Measurements from ENCODE around the gene CHRNE. TPM values are rescaled to one million over a fixed set of nuclear protein-coding genes. Genes with fewer than 3 reads are reported as not detected.
A peak's percentile ranks its signal among the peaks of the same experiment; 100 is the strongest.

The CHRNE gene
- total and polyA plus RNA-seq, 2 of the 13 experiments (the other 11 are each of a cell fraction or from before 2014, with no cell fraction given) = 0.53 to 0.59 TPM

DNA sequence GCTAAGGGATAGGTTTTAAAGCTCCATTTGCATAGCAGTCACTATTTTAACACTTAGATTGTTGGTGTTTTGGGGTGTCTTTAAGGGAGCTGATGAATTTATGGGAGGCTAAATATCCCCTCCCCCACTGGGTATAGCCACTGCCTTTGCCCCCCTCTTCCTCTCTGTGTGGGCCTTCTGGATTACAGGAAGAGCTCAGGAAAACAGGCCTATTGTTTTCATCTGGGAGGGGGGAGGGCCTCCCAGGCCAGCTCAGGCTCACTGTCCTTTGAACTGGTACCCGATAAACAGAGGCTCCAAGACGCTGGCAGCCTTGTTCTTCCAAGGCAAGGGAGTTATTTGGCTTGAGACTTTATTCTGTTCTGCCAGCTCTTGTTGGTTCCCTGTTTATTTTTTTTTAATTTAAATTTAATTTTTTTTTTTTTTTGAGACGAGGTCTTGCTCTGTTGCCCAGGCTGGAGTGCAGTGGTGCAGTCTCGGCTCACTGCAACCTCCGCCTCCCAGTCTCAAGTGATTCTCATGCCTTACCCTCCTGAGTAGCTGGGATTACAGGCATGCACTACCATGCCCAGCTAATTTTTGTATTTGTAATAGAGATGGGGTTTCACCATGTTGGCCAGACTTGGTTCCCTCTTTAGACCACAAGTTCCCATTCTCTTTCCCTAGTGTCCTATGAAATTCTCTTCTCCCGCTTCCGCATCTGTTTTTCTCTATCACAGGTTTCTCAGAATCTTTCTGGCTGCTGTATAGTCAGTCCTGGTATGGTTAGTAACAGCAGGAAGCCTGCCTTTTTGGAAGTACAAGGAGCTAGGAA lies 44.6 kb downstream of the CHRNE start (continued):
- TF ChIP-seq AFF4 (CRISPR knock-in tag; IDR thresholded peaks at IDR 0.05) (no peak), ZNF318 (CRISPR knock-in tag; IDR thresholded peaks at IDR 0.05) (no peak), ZFP62 (CRISPR knock-in tag; IDR thresholded peaks at IDR 0.05) (no peak), HNF1B (CRISPR knock-in tag; IDR thresholded peaks at IDR 0.05) (peak; percentile 73), GATAD2A (CRISPR knock-in tag; IDR thresholded peaks at IDR 0.05) (peak; percentile 81), ZSCAN12 (CRISPR knock-in tag; IDR thresholded peaks at IDR 0.05) (no peak), LCORL (IDR thresholded peaks at IDR 0.05) (no peak), LCORL (CRISPR knock-in tag; IDR thresholded peaks at IDR 0.05) (peak; percentile 61; the same call in 1 of the 2 replicates), NFKBIZ (CRISPR knock-in tag; IDR thresholded peaks at IDR 0.05) (no peak), ARNTL (CRISPR knock-in tag; IDR thresholded peaks at IDR 0.05) (no peak)
- TF ChIP-seq, protein P1, sequence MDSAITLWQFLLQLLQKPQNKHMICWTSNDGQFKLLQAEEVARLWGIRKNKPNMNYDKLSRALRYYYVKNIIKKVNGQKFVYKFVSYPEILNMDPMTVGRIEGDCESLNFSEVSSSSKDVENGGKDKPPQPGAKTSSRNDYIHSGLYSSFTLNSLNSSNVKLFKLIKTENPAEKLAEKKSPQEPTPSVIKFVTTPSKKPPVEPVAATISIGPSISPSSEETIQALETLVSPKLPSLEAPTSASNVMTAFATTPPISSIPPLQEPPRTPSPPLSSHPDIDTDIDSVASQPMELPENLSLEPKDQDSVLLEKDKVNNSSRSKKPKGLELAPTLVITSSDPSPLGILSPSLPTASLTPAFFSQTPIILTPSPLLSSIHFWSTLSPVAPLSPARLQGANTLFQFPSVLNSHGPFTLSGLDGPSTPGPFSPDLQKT (CRISPR knock-in tag; IDR thresholded peaks at IDR 0.05; ENCODE audit: borderline replicate concordance) = no peak
- TF ChIP-seq, protein P2, sequence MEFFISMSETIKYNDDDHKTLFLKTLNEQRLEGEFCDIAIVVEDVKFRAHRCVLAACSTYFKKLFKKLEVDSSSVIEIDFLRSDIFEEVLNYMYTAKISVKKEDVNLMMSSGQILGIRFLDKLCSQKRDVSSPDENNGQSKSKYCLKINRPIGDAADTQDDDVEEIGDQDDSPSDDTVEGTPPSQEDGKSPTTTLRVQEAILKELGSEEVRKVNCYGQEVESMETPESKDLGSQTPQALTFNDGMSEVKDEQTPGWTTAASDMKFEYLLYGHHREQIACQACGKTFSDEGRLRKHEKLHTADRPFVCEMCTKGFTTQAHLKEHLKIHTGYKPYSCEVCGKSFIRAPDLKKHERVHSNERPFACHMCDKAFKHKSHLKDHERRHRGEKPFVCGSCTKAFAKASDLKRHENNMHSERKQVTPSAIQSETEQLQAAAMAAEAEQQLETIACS (CRISPR knock-in tag; IDR thresholded peaks at IDR 0.05) = no peak
